ENCODE data around the gene PIK3AP1.
A peak's percentile ranks its signal among the peaks of the same experiment; 100 is the strongest.
"Not testable (repeated sequence)": the region's sequence is repeated elsewhere in the genome, so short reads cannot be mapped to it uniquely, and the experiment has no call there.

The PIK3AP1 gene

GRCh38 chr10:96745950-96746349 is 25.6 kb upstream of the PIK3AP1 start:
- Histone ChIP-seq H3K27ac (replicated peaks) (no peak overlapping the region), H3K4me3 (replicated peaks; ENCODE audit: insufficient read depth, low read length) (no peak overlapping the region), H3K27me3 (ENCODE audit: insufficient read depth, poor library complexity, severe bottlenecking) (no peaks in the 10 kb centered on the region)
- no peak for TF ChIP-seq GABPA (IDR thresholded peaks at IDR 0.05; ENCODE audit: low read depth)
- no peak for TF ChIP-seq SPI1 (IDR thresholded peaks at IDR 0.05; ENCODE audit: borderline replicate concordance, low read depth)
- TF ChIP-seq POLR2AphosphoS5 (IDR thresholded peaks at IDR 0.05; ENCODE audit: low read depth), result no peak
- TF ChIP-seq CTCF (IDR thresholded peaks at IDR 0.05; ENCODE audit: insufficient read depth, low read length), result no peak
- TF ChIP-seq, protein P1, sequence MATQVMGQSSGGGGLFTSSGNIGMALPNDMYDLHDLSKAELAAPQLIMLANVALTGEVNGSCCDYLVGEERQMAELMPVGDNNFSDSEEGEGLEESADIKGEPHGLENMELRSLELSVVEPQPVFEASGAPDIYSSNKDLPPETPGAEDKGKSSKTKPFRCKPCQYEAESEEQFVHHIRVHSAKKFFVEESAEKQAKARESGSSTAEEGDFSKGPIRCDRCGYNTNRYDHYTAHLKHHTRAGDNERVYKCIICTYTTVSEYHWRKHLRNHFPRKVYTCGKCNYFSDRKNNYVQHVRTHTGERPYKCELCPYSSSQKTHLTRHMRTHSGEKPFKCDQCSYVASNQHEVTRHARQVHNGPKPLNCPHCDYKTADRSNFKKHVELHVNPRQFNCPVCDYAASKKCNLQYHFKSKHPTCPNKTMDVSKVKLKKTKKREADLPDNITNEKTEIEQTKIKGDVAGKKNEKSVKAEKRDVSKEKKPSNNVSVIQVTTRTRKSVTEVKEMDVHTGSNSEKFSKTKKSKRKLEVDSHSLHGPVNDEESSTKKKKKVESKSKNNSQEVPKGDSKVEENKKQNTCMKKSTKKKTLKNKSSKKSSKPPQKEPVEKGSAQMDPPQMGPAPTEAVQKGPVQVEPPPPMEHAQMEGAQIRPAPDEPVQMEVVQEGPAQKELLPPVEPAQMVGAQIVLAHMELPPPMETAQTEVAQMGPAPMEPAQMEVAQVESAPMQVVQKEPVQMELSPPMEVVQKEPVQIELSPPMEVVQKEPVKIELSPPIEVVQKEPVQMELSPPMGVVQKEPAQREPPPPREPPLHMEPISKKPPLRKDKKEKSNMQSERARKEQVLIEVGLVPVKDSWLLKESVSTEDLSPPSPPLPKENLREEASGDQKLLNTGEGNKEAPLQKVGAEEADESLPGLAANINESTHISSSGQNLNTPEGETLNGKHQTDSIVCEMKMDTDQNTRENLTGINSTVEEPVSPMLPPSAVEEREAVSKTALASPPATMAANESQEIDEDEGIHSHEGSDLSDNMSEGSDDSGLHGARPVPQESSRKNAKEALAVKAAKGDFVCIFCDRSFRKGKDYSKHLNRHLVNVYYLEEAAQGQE (IDR thresholded peaks at IDR 0.05; ENCODE audit: insufficient replicate concordance, low read depth), result no peak
- DNase-seq (ENCODE audit: low read depth in 1 of 2, low spot score in 1 of 2), result no peak

DNA sequence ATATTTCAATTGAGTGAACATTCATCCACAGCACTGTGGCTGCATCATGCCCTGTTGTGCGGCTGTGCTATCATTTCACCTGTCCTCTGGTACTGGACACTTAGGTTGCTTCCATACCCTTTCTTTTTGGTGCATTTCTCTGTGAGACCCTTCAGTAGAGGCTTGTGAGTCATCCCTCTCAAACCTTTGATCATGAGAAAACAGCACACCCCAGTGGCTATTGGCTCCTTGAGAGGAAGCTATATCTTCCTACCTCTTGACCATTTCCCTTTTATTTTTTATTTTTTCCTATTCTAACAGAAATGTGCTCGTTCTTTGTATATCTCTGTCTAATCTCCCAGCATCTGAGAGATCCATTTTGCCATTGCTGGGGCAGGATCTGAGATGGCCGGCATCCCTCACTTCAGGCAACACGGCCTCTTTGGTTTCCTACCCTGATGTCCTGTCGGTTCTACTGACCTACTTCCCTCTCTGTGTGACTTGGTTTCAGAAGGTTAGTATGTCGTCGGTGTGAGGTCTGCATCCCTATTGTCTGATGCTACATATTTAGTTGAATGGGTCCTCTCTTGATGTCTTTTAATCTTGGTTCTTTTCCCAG is 23.8 kb upstream of the PIK3AP1 start:
- no peaks in the 10 kb centered on the region for H3K27me3 ChIP-seq (ENCODE audit: insufficient read depth, poor library complexity, severe bottlenecking)
- H3K27ac ChIP-seq (replicated peaks), result no peak overlapping the region
- no peak overlapping the region for H3K4me3 ChIP-seq (replicated peaks; ENCODE audit: insufficient read depth, low read length)
- peak in 1 of 2 experiments; percentile 36 for DNase-seq (ENCODE audit: low read depth in 1 of 2, low spot score in 1 of 2)
- TF ChIP-seq, protein P1 (IDR thresholded peaks at IDR 0.05; ENCODE audit: insufficient replicate concordance, low read depth), result no peak
- TF ChIP-seq SPI1 (IDR thresholded peaks at IDR 0.05; ENCODE audit: borderline replicate concordance, low read depth), result peak; percentile 34; the same call in 1 of the 2 replicates
- no peak for TF ChIP-seq CTCF (IDR thresholded peaks at IDR 0.05; ENCODE audit: insufficient read depth, low read length)
- TF ChIP-seq GABPA (IDR thresholded peaks at IDR 0.05; ENCODE audit: low read depth), result no peak
- TF ChIP-seq POLR2AphosphoS5 (IDR thresholded peaks at IDR 0.05; ENCODE audit: low read depth), result no peak

DNA sequence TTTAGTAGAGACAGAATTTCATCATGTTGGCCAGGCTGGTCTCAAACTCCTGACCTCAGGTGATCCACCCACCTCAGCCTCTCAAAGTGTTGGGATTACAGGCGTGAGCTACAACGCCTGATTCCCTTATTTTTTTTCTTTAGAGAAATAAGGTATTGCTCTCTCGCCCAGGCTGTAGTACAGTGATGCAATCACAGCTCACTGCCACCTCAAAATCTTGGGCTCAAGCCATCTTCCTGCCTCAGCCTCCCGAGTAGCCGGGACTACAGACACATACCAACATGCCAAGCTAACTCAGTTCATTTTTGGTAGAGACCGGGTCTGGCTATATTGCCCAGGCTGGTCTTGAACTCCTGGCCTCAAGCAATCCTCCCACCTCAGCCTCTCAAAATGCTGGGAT is 21.2 kb upstream of the PIK3AP1 start:
- H3K27ac ChIP-seq (replicated peaks), result peak overlapping the region; percentile 87
- DNase-seq (ENCODE audit: low read depth in 1 of 2, low spot score in 1 of 2), result peak in 1 of 2 experiments; percentile 68
- H3K4me3 ChIP-seq (replicated peaks; ENCODE audit: insufficient read depth, low read length); H3K27me3 ChIP-seq (ENCODE audit: insufficient read depth, poor library complexity, severe bottlenecking): not testable (repeated sequence)

- DNase-seq (ENCODE audit: low read depth in 1 of 2, low spot score in 1 of 2), result peak; percentile 88 to 97
- Histone ChIP-seq H3K4me3 (replicated peaks; ENCODE audit: insufficient read depth, low read length) (no peak overlapping the region), H3K27ac (replicated peaks) (peak overlapping the region; percentile 87), H3K27me3 (ENCODE audit: insufficient read depth, poor library complexity, severe bottlenecking) (no peaks in the 10 kb centered on the region)
- TF ChIP-seq POLR2AphosphoS5 (IDR thresholded peaks at IDR 0.05; ENCODE audit: low read depth) (peak; percentile 70), GABPA (IDR thresholded peaks at IDR 0.05; ENCODE audit: low read depth) (peak; percentile 74), SPI1 (IDR thresholded peaks at IDR 0.05; ENCODE audit: borderline replicate concordance, low read depth) (peak; percentile 83; the same call in 1 of the 2 replicates), CTCF (IDR thresholded peaks at IDR 0.05; ENCODE audit: insufficient read depth, low read length) (no peak)
- TF ChIP-seq, protein P1 (IDR thresholded peaks at IDR 0.05; ENCODE audit: insufficient replicate concordance, low read depth), result no peak
Observed at GRCh38 chr10:96740579-96741281, 20.4 kb upstream of the PIK3AP1 start.
